ENCODE results near the gene BCL2. TPM values are rescaled to one million over a fixed set of nuclear protein-coding genes. Genes with fewer than 3 reads are reported as not detected.
A peak's percentile ranks its signal among the peaks of the same experiment; 100 is the strongest.

BCL2 gene
- total RNA-seq, 1 donor from 2014 or later = 145 TPM

GRCh38 chr18:63262369-63263335 is 56.9 kb downstream of the BCL2 start:
- ChIA-PET CTCF (interaction anchor here (1.9 kb wide), 1 partner anchor 55 kb away, joined by 6 read pairs; no protein-coding TSS in a partner anchor), POLR2A (no interaction called here)
- H3K36me3 Mint-ChIP-seq (ENCODE audit: low read depth) = peaks cover 65% of the 10 kb centered on the region
- TF ChIP-seq CTCF (IDR thresholded peaks at IDR 0.05) = no peak
- no peaks in the 10 kb centered on the region for H3K27me3 Mint-ChIP-seq
- no peak overlapping the region for H3K4me3 Mint-ChIP-seq
- intact Hi-C loops (cut with micrococcal nuclease) = no loop called here
- no peak for DNase-seq
- H3K4me1 Mint-ChIP-seq = peaks cover 42% of the 10 kb centered on the region
- H3K27ac Mint-ChIP-seq = no peak overlapping the region
- no peaks in the 10 kb centered on the region for H3K9me3 Mint-ChIP-seq
- no peak for ATAC-seq (ENCODE audit: low read depth)

DNA sequence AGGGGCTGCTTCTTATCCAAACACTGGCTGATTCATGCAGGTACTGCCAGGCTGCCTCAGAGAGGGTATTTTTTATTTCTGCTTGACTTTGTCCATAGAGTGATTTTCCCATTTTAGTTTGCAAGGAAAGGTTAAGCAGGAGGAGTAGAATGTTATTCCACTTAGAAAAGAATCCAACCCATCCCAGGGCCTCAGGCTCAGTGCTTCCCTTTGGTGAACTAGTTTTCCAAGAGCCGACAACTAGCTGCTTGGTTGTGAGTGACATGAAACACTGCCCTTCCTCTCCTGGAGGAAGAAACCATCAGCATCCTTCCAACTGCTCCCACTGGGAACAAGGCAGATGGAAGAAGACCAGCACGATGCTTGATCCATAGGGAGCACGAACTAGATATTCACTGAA is 58.5 kb downstream of the BCL2 start:
- Mint-ChIP-seq H3K9me3 (no peaks in the 10 kb centered on the region), H3K27me3 (no peaks in the 10 kb centered on the region), H3K27ac (peak overlapping the region; percentile 22), H3K4me3 (no peak overlapping the region), H3K36me3 (ENCODE audit: low read depth) (peaks cover 69% of the 10 kb centered on the region), H3K4me1 (peaks cover 36% of the 10 kb centered on the region)
- intact Hi-C loops (cut with micrococcal nuclease) = no loop called here
- ATAC-seq (ENCODE audit: low read depth) (no peak), DNase-seq (no peak)
- no peak for TF ChIP-seq CTCF (IDR thresholded peaks at IDR 0.05)
- ChIA-PET POLR2A (no interaction called here), CTCF (no interaction called here)

- no peaks in the 10 kb centered on the region for H3K9me3 Mint-ChIP-seq
- H3K36me3 Mint-ChIP-seq (ENCODE audit: low read depth) = peaks cover 70% of the 10 kb centered on the region
These were observed 59.2 kb downstream of the BCL2 start for GRCh38 chr18:63260380-63260754.

DNA sequence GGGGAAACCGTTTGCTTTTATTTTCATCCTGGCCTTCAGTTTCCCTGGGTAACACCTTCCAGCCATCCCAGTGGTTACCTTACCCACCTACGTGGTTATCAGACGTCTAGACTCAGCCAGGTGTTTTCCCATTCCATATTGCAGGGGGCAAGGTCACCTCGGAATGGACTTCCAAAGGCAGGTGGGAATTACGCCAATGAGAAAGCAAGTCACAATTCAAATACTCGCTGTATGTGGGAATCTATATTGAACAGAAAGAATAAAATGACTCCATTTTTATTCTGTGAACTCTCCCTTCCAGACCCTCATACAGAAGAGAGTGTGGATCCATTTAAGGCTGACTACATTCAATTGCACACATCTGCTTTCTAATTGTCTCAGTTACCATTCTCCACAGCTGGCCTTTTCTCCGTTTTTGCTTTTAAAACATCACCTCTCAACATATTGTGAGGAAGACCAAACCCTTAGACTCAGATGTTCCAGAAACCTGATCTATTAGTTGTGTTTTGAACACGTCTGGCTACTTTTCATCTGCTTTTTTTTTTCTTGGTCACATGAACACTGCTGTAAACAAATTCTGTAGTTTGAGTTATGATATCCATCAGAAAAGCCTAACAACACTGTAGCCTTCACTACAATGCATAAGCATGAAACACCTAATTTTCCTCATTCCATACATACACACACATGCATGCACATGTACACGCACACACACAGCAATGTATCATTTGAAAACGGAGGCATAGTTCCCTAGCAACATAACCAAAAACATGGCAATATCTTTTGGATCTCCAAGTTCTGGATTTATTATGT is 59.8 kb downstream of the BCL2 start:
- Mint-ChIP-seq H3K9me3 (no peaks in the 10 kb centered on the region), H3K27me3 (no peaks in the 10 kb centered on the region), H3K36me3 (ENCODE audit: low read depth) (peaks cover 73% of the 10 kb centered on the region), H3K27ac (no peak overlapping the region), H3K4me1 (peaks cover 39% of the 10 kb centered on the region), H3K4me3 (no peak overlapping the region)
- ATAC-seq (ENCODE audit: low read depth) (no peak), DNase-seq (no peak)
- ChIA-PET POLR2A (no interaction called here), CTCF (no interaction called here)
- intact Hi-C loops (cut with micrococcal nuclease) = no loop called here
- TF ChIP-seq CTCF (IDR thresholded peaks at IDR 0.05) = no peak

More at GRCh38 chr18:63260380-63260754, 59.2 kb downstream of the BCL2 start:
- no peak for TF ChIP-seq CTCF (IDR thresholded peaks at IDR 0.05)
- no peaks in the 10 kb centered on the region for H3K27me3 Mint-ChIP-seq
- ATAC-seq (ENCODE audit: low read depth) (no peak), DNase-seq (no peak)
- peaks cover 38% of the 10 kb centered on the region for H3K4me1 Mint-ChIP-seq
- H3K27ac Mint-ChIP-seq = no peak overlapping the region
- H3K4me3 Mint-ChIP-seq = no peak overlapping the region
- CTCF ChIA-PET = no interaction called here
- intact Hi-C loops (cut with micrococcal nuclease) = no loop called here
- POLR2A ChIA-PET = interaction anchor here (0.5 kb wide), 1 partner anchor 13 kb away, joined by 4 read pairs; no protein-coding TSS in a partner anchor
